ENCODE results near the gene RAD51.
A peak's percentile ranks its signal among the peaks of the same experiment; 100 is the strongest.

Gene RAD51

GRCh38 chr15:40762919-40763800, 68.2 kb downstream of the RAD51 start:
- DNase-seq (ENCODE audit: low read depth) = no peak

GRCh38 chr15:40763801-40764628, 69.0 kb downstream of the RAD51 start, which contains the start of gene GCHFR:
Gene GCHFR, plus strand, starts transcription at chr15:40764068. Its CDS starts 113 bp downstream, at chr15:40764181.
- DNase-seq (ENCODE audit: low read depth) = peak; percentile 33

GRCh38 chr15:40764629-40765103, 69.7 kb downstream of the RAD51 start:
- DNase-seq (ENCODE audit: low read depth) = no peak

GRCh38 chr15:40766194-40766815, 71.3 kb downstream of the RAD51 start:
- no peak for DNase-seq (ENCODE audit: low read depth)

- no peak for DNase-seq (ENCODE audit: low read depth)
Measured at GRCh38 chr15:40766906-40767837, 72.2 kb downstream of the RAD51 start.

GRCh38 chr15:40767838-40768500, 73.0 kb downstream of the RAD51 start:
- no peak for DNase-seq (ENCODE audit: low read depth)

- DNase-seq (ENCODE audit: low read depth) = no peak
Measured at GRCh38 chr15:40768521-40769273, 73.7 kb downstream of the RAD51 start.

GRCh38 chr15:40769274-40770146, 74.5 kb downstream of the RAD51 start, which contains the start of gene C15orf62:
Gene C15orf62, plus strand, starts transcription at chr15:40769980. Its CDS starts 516 bp downstream, at chr15:40770496.
- DNase-seq (ENCODE audit: low read depth) = peak; percentile 19

- DNase-seq (ENCODE audit: low read depth) = no peak
Measured at GRCh38 chr15:40770147-40770721, 75.3 kb downstream of the RAD51 start.

- DNase-seq (ENCODE audit: low read depth) = no peak
Measured at GRCh38 chr15:40771242-40771641, 76.3 kb downstream of the RAD51 start.

- DNase-seq (ENCODE audit: low read depth) = no peak
Measured at GRCh38 chr15:40772014-40772413, 77.0 kb downstream of the RAD51 start.

- no peak for DNase-seq (ENCODE audit: low read depth)
Measured at GRCh38 chr15:40773496-40773895, 78.5 kb downstream of the RAD51 start.

GRCh38 chr15:40773902-40774301, 78.9 kb downstream of the RAD51 start:
- DNase-seq (ENCODE audit: low read depth) = no peak

- DNase-seq (ENCODE audit: low read depth) = no peak
Measured at GRCh38 chr15:40775007-40775406, 80.0 kb downstream of the RAD51 start.

GRCh38 chr15:40775740-40776536, 81.0 kb downstream of the RAD51 start:
- no peak for DNase-seq (ENCODE audit: low read depth)

GRCh38 chr15:40776537-40777141, 81.7 kb downstream of the RAD51 start:
- DNase-seq (ENCODE audit: low read depth) = no peak

All from stimulated activated CD8-positive, alpha-beta memory T cell treated with anti-CD3 and anti-CD28 coated beads, Interleukin-15, amount 100 ng/mL, for 1 hour (primary cell).